ENCODE measurements around the gene ADCY1.

DNA sequence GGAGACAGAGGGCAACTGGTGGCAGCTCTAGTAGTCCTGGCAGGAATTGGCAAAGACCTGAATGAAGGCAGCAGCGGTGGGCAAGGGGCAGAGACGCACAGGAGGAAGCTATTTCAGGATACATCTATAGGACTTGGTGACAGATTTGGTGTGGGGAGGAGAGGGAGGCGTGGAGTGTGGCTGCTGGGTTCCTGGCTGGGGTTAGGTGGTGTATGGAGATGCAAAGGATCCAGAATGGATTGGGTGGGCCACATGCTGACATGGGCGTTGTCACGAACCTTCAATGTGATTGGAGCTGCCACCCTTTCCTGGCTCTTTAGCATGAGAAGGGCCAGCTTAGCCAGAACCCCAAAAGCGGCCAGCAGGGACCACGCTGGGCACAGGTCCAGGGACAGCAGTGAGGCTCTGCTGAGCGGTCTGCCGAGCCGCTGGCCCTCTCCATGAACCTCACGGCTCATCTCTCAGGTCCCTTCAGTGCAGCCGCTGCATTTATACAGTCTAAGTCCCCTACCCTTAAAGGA is 10.2 kb upstream of the ADCY1 start:
- TF ChIP-seq, protein P1, sequence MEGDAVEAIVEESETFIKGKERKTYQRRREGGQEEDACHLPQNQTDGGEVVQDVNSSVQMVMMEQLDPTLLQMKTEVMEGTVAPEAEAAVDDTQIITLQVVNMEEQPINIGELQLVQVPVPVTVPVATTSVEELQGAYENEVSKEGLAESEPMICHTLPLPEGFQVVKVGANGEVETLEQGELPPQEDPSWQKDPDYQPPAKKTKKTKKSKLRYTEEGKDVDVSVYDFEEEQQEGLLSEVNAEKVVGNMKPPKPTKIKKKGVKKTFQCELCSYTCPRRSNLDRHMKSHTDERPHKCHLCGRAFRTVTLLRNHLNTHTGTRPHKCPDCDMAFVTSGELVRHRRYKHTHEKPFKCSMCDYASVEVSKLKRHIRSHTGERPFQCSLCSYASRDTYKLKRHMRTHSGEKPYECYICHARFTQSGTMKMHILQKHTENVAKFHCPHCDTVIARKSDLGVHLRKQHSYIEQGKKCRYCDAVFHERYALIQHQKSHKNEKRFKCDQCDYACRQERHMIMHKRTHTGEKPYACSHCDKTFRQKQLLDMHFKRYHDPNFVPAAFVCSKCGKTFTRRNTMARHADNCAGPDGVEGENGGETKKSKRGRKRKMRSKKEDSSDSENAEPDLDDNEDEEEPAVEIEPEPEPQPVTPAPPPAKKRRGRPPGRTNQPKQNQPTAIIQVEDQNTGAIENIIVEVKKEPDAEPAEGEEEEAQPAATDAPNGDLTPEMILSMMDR (conservative IDR thresholded peaks at IDR 0.05 in 1 of 2, IDR thresholded peaks at IDR 0.05 in 1 of 2; ENCODE audit: extremely low read depth in 1 of 2, insufficient read depth in 1 of 2, low read depth in 1 of 2, low read length in 2 of 2) = no peak
- TF ChIP-seq EZH2 (IDR thresholded peaks at IDR 0.05; ENCODE audit: borderline replicate concordance, low read length) = no peak
